Erythroblast (primary cell): Measurements from ENCODE around the gene AMMECR1.

Experiments
- GATA1 ChIP-seq: IDR thresholded peaks from 2 replicates; pipeline ENCODE4 v1.6.1; 2011; ENCODE audit warnings: low read depth, mild to moderate bottlenecking, control low read depth, low read length, moderate library complexity
- POLR2A ChIP-seq: IDR thresholded peaks from 2 replicates; pipeline ENCODE4 v1.6.1; 2011; ENCODE audit warnings: mild to moderate bottlenecking, low read length

DNA sequence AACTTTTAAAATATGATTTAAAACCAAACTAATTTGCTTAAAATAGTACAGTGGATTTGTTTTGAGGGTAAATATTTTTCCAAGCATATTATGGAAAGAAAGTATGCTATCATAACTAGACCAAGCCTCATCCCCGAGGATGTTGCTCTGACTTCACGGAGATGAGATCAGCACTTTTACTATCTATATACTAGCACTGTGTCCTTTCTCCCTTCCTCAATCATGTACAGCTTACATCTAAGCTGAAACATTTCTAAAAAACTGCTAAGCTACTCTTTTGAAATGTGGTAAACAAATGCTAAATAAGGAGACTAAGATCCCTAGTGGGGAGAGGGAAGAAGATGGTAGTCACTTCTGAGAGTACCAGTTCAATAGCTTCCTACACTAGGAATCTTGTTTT is 23.8 kb downstream of the AMMECR1 start:
- TF ChIP-seq POLR2A: no peak
- TF ChIP-seq GATA1: no peak
